Smooth muscle cell (in vitro differentiated cells): ENCODE results near the gene CDC42SE2. TPM values are rescaled to one million over a fixed set of nuclear protein-coding genes. Genes with fewer than 3 reads are reported as not detected.

Experiments used
- DNase-seq: peaks from one replicate; lab custom pipeline; 2025; ENCODE audit not compliant: unreplicated experiment; lab: John Stamatoyannopoulos, UW
- H2AFZ ChIP-seq: fragments of 200-600 bp; sonication (generic); 2 replicates; pipeline ENCODE4 v1.6.0; 2016; ENCODE audit warnings: antibody characterized with exemption, low read depth, mild to moderate bottlenecking
- H3F3A ChIP-seq: fragments of 200-600 bp; sonication (generic); 2 replicates; pipeline ENCODE4 v1.6.0; 2017; ENCODE audit warnings: antibody characterized with exemption, low read depth
- H3K27ac ChIP-seq: fragments of 200-600 bp; sonication (generic); 2 replicates; pipeline ENCODE4 v1.5.1; 2016; ENCODE audit warnings: low read depth, mild to moderate bottlenecking
- H3K27me3 ChIP-seq: fragments of 200-600 bp; sonication (generic); 2 replicates; pipeline ENCODE4 v1.6.1; 2016; ENCODE audit warnings: low read depth, mild to moderate bottlenecking
- H3K36me3 ChIP-seq: fragments of 200-600 bp; sonication (generic); 2 replicates; pipeline ENCODE4 v1.5.1; 2016; ENCODE audit warnings: low read depth
- H3K4me1 ChIP-seq: fragments of 200-600 bp; sonication (generic); 2 replicates; pipeline ENCODE4 v1.5.1; 2016; ENCODE audit warnings: low read depth
- H3K4me2 ChIP-seq: fragments of 200-600 bp; sonication (generic); 2 replicates; pipeline ENCODE4 v1.6.0; 2016; ENCODE audit warnings: mild to moderate bottlenecking
- H3K4me3 ChIP-seq: fragments of 200-600 bp; sonication (generic); 2 replicates; pipeline ENCODE4 v1.5.1; 2016; ENCODE audit warnings: mild to moderate bottlenecking
- H3K79me2 ChIP-seq: fragments of 200-600 bp; sonication (generic); 2 replicates; pipeline ENCODE4 v1.6.0; 2016; ENCODE audit warnings: low read depth, mild to moderate bottlenecking
- H3K9ac ChIP-seq: fragments of 200-600 bp; sonication (generic); 2 replicates; pipeline ENCODE4 v1.6.0; 2016; ENCODE audit warnings: low read depth
- H3K9me3 ChIP-seq: fragments of 200-600 bp; sonication (generic); replicated peaks from 2 replicates; pipeline ENCODE4 v1.5.1; 2016; ENCODE audit warnings: low read depth
- H4K20me1 ChIP-seq: fragments of 200-600 bp; sonication (generic); 2 replicates; pipeline ENCODE4 v1.6.0; 2016; ENCODE audit warnings: low read depth
- CTCF ChIP-seq: fragments of 200-600 bp; sonication (generic); IDR thresholded peaks from 2 replicates; pipeline ENCODE4 v1.5.1; 2017; ENCODE audit warnings: borderline replicate concordance, mild to moderate bottlenecking, antibody characterized with exemption; ENCODE audit not compliant: insufficient read depth, poor library complexity, severe bottlenecking
- WGBS: methylation state at CpG from one replicate; pipeline ENCODE4 v1.1.7; 2016; ENCODE audit warnings: low lambda C conversion rate; 5-methylcytosine and 5-hydroxymethylcytosine counted together
- polyA plus RNA-seq: library from polyadenylated mRNA; unstranded; fragments of >200 nt; fragmentation: Nextera tagmentation; extraction: Ambion mirVana; gene quantifications from 2 replicates; pipeline ENCODE4 v1.2.1, GENCODE V29; 2016
- total RNA-seq: library from RNA; depleted of rRNA; stranded (reverse); fragments of >200 nt; gene quantifications from 2 replicates; pipeline ENCODE4 v1.2.3, GENCODE V29; 2014

Gene CDC42SE2
- total and polyA plus RNA-seq, 2 experiments from 2014 or later: 12.6 to 24.0 TPM

DNA sequence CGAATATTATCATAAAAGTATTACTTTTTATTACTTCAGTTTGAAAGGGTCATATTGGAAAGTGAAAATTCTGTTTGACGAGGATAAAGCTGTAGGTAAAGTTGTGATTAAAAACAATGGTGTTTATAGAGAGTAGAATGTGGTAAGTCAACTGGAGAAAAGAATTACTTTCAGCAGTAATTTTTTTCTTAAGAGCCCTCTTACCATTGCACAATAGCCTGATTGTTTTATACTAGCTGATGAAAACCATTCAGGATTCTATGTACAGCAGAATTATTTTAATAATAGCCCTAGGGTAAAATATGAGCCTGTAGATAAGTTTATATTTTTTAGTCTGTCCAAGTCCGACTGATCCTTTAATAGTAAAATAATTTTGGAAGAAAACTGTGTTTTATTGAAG is 16.6 kb downstream of the CDC42SE2 start:
- no peak for TF ChIP-seq CTCF
- Histone ChIP-seq H2AFZ (no peak overlapping the region), H3K27ac (peak overlapping the region; percentile 87), H3K79me2 (peaks cover 82% of the 10 kb centered on the region), H3K36me3 (no peaks in the 10 kb centered on the region), H4K20me1 (peaks cover 68% of the 10 kb centered on the region), H3K4me1 (peaks cover 6% of the 10 kb centered on the region), H3K4me2 (peak overlapping the region; percentile 44), H3K9me3 (no peaks in the 10 kb centered on the region), H3K9ac (no peak overlapping the region), H3K27me3 (no peaks in the 10 kb centered on the region), H3K4me3 (no peak overlapping the region), H3F3A (peaks cover 6% of the 10 kb centered on the region)
- WGBS: 78% methylated on average over 3 of the region's 3 CpGs
- DNase-seq: no peak

- H3K27me3 ChIP-seq: no peaks in the 10 kb centered on the region
- no peaks in the 10 kb centered on the region for H3K9me3 ChIP-seq
- H3K79me2 ChIP-seq: peaks cover 83% of the 10 kb centered on the region
- peaks cover 70% of the 10 kb centered on the region for H4K20me1 ChIP-seq
- no peak overlapping the region for H2AFZ ChIP-seq
- 71% methylated on average over 5 of the region's 5 CpGs for WGBS
- peak overlapping the region; percentile 50 for H3K4me2 ChIP-seq
- peaks cover 6% of the 10 kb centered on the region for H3K4me1 ChIP-seq
- peaks cover 6% of the 10 kb centered on the region for H3F3A ChIP-seq
- H3K9ac ChIP-seq: peak overlapping the region; percentile 55
- DNase-seq: no peak
- peak overlapping the region; percentile 87 for H3K27ac ChIP-seq
- peak overlapping the region; percentile 30 for H3K4me3 ChIP-seq
- no peak for TF ChIP-seq CTCF
- H3K36me3 ChIP-seq: no peaks in the 10 kb centered on the region
These were observed 17.4 kb downstream of the CDC42SE2 start for GRCh38 chr5:131281133-131281867.

GRCh38 chr5:131281868-131282234 is 18.0 kb downstream of the CDC42SE2 start:
- H4K20me1 ChIP-seq: peaks cover 66% of the 10 kb centered on the region
- H3K27me3 ChIP-seq: no peaks in the 10 kb centered on the region
- no peak overlapping the region for H2AFZ ChIP-seq
- peaks cover 83% of the 10 kb centered on the region for H3K79me2 ChIP-seq
- peaks cover 6% of the 10 kb centered on the region for H3K4me1 ChIP-seq
- H3K36me3 ChIP-seq: no peaks in the 10 kb centered on the region
- H3K4me3 ChIP-seq: peak overlapping the region; percentile 30
- H3K9me3 ChIP-seq: no peaks in the 10 kb centered on the region
- TF ChIP-seq CTCF: no peak
- peak overlapping the region; percentile 55 for H3K9ac ChIP-seq
- peak overlapping the region; percentile 87 for H3K27ac ChIP-seq
- H3K4me2 ChIP-seq: peak overlapping the region; percentile 50
- peaks cover 6% of the 10 kb centered on the region for H3F3A ChIP-seq
- 85% methylated on average over 2 of the region's 2 CpGs for WGBS
- DNase-seq: no peak

- H3K79me2 ChIP-seq: peaks cover 83% of the 10 kb centered on the region
- H2AFZ ChIP-seq: no peak overlapping the region
- H3K27me3 ChIP-seq: no peaks in the 10 kb centered on the region
- peaks cover 70% of the 10 kb centered on the region for H4K20me1 ChIP-seq
- H3K4me1 ChIP-seq: peaks cover 6% of the 10 kb centered on the region
- H3K4me2 ChIP-seq: peak overlapping the region; percentile 50
- no peak for TF ChIP-seq CTCF
- peak overlapping the region; percentile 55 for H3K9ac ChIP-seq
- 86% methylated on average over 2 of the region's 2 CpGs for WGBS
- no peaks in the 10 kb centered on the region for H3K9me3 ChIP-seq
- H3F3A ChIP-seq: peaks cover 6% of the 10 kb centered on the region
- H3K36me3 ChIP-seq: no peaks in the 10 kb centered on the region
- peak overlapping the region; percentile 30 for H3K4me3 ChIP-seq
- DNase-seq: no peak
- H3K27ac ChIP-seq: peak overlapping the region; percentile 87
These were observed 18.4 kb downstream of the CDC42SE2 start for GRCh38 chr5:131282235-131282634.
